ENCODE measurements around the gene NEMP1. TPM values are rescaled to one million over a fixed set of nuclear protein-coding genes. Genes with fewer than 3 reads are reported as not detected.

Gene NEMP1
- total and polyA plus RNA-seq, 7 donors: 1.3 to 3.2 (median 2.4) TPM

DNA sequence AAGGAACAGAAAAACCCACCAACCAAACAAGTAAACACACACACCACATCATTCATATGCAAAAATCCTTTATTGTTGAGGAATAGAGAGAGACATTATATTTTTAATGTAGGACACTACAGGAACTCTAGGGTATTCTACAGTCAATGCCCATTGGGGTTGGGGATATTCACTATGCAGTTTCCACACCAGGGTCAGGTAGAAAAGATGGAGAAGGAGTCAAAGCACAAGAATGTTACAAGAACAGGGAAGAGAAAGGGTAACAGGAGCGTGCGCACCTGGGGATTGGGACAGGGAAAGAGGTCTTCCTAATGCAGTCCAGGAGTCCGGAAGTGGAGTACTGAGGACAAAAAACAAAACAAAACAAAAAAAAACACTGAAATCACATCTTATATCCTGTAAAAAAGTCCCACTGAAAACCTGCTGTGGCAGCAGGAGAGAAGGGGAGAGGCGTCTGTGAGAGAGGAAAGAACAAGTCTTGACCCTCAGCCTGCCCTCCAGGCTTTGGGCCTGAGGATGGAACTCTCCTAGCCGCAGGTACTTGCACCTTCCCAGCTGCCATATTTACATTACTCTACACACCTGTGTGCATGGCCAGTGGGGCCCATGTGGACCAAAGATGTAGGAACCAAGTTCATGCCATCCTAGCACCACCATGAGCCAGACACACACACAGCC is 68.5 kb downstream of the NEMP1 start:
- intact Hi-C loops (cut with DNase I): loop anchor here in 1 of 2 donors (5.0 to 10.0 kb wide), 3 partner anchors 52 to 495 kb away; partner anchors contain the start of gene STAT6
- peaks cover 0 to 9% (median 0%) of the 10 kb centered on the region in 3 donors for H3K27me3 ChIP-seq (ENCODE audit: insufficient read depth in 3 of 3, low read length in 2 of 3)

DNA sequence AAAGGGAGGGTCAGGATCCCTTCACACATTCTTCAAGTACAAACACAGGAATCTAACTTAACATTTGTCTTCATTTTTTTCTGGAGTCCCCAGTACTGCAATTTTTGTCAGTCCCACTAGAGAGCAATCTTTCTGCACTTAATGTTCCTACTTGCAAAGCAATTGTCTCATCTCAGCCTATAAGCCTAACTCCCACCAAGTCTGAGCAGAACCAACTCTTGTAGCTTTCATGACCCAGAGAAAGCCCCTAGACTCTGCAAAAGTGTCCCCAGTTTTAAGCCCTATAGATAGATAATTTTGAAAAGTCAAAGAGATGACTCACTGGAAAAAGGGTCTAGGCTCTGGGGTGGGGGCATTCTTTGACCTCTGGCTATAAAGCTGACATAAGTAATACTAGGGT is 70.4 kb downstream of the NEMP1 start:
- H3K27ac ChIP-seq: no peak overlapping the region
- no peak for ATAC-seq
- intact Hi-C loops (cut with DNase I): loop anchor here in 1 of 2 donors (5.0 to 10.0 kb wide), 3 partner anchors 54 to 493 kb away; partner anchors contain the start of gene STAT6
- peaks cover 10% of the 10 kb centered on the region for H3K4me1 ChIP-seq
- no peaks in the 10 kb centered on the region for H3K9me3 ChIP-seq
- peaks cover 0 to 16% of the 10 kb centered on the region in 2 donors for H3K36me3 ChIP-seq (ENCODE audit: insufficient read depth in 1 of 2, low read depth in 1 of 2)
- no peak for DNase-seq
- H3K4me3 ChIP-seq: no peak overlapping the region
- TF ChIP-seq, protein P1, sequence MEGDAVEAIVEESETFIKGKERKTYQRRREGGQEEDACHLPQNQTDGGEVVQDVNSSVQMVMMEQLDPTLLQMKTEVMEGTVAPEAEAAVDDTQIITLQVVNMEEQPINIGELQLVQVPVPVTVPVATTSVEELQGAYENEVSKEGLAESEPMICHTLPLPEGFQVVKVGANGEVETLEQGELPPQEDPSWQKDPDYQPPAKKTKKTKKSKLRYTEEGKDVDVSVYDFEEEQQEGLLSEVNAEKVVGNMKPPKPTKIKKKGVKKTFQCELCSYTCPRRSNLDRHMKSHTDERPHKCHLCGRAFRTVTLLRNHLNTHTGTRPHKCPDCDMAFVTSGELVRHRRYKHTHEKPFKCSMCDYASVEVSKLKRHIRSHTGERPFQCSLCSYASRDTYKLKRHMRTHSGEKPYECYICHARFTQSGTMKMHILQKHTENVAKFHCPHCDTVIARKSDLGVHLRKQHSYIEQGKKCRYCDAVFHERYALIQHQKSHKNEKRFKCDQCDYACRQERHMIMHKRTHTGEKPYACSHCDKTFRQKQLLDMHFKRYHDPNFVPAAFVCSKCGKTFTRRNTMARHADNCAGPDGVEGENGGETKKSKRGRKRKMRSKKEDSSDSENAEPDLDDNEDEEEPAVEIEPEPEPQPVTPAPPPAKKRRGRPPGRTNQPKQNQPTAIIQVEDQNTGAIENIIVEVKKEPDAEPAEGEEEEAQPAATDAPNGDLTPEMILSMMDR (IDR thresholded peaks at IDR 0.05): peak; percentile 17
- no peaks in the 10 kb centered on the region for H3K27me3 ChIP-seq (ENCODE audit: insufficient read depth in 3 of 3, low read length in 2 of 3)

More for the DNA sequence above, 68.5 kb downstream of the NEMP1 start:
- H3K4me1 ChIP-seq: peaks cover 8% of the 10 kb centered on the region
- no peak for DNase-seq
- no peaks in the 10 kb centered on the region for H3K9me3 ChIP-seq
- no peaks in the 10 kb centered on the region for H3K36me3 ChIP-seq (ENCODE audit: insufficient read depth in 1 of 2, low read depth in 1 of 2)
- H3K4me3 ChIP-seq: no peak overlapping the region
- WGBS, 3 donors: 89 to 93% (median 91%) methylated on average over 5 of the region's 5 CpGs
- no peak overlapping the region for H3K27ac ChIP-seq
- TF ChIP-seq, protein P1 (IDR thresholded peaks at IDR 0.05): no peak
- no peak for ATAC-seq

DNA sequence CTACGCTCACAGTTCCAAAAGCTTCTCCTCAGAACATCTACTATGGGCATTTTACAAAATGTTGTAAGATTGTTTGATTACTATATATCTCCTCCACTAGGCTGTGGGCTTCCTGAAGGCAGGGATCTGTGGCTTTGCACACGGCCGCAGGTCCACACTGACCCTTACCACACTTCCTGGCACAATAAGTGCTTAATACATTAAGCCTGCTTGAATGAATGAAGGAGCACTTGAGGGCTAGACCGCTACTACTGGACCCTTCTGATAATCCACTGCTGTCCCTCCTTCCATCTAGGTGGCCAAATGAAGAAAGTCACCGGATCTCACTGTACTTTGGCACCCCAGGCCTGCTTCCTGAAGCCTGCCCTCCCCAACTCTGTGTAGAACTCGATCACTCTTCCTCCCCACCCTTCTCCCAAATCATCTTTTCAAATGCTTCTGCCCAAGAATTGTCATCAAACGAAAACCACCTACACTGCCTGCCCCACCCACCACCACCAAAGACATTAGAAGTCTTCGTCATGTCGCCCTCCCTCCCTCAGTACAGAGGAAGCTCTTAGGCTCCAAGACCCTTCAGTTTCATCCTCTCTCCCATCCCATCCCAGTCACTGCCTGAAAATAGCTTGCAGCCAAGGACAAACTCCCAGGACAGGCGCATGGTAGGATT is 71.6 kb downstream of the NEMP1 start:
- Histone ChIP-seq H3K27ac (peak overlapping the region; percentile 58), H3K4me3 (peak overlapping the region; percentile 89), H3K4me1 (peaks cover 10% of the 10 kb centered on the region), H3K36me3 (ENCODE audit: insufficient read depth in 1 of 2, low read depth in 1 of 2) (peaks cover 0 to 28% of the 10 kb centered on the region in 2 donors), H3K27me3 (ENCODE audit: insufficient read depth in 3 of 3, low read length in 2 of 3) (no peaks in the 10 kb centered on the region), H3K9me3 (no peaks in the 10 kb centered on the region)
- intact Hi-C loops (cut with DNase I): loop anchor here in 1 of 2 donors (5.0 to 10.0 kb wide), 3 partner anchors 55 to 492 kb away; partner anchors contain the start of gene STAT6
- ATAC-seq (no peak), DNase-seq (no peak)
- TF ChIP-seq, protein P1 (IDR thresholded peaks at IDR 0.05): no peak
- 60 to 68% (median 66%) methylated on average over 10 of the region's 10 CpGs for WGBS, 3 donors

DNA sequence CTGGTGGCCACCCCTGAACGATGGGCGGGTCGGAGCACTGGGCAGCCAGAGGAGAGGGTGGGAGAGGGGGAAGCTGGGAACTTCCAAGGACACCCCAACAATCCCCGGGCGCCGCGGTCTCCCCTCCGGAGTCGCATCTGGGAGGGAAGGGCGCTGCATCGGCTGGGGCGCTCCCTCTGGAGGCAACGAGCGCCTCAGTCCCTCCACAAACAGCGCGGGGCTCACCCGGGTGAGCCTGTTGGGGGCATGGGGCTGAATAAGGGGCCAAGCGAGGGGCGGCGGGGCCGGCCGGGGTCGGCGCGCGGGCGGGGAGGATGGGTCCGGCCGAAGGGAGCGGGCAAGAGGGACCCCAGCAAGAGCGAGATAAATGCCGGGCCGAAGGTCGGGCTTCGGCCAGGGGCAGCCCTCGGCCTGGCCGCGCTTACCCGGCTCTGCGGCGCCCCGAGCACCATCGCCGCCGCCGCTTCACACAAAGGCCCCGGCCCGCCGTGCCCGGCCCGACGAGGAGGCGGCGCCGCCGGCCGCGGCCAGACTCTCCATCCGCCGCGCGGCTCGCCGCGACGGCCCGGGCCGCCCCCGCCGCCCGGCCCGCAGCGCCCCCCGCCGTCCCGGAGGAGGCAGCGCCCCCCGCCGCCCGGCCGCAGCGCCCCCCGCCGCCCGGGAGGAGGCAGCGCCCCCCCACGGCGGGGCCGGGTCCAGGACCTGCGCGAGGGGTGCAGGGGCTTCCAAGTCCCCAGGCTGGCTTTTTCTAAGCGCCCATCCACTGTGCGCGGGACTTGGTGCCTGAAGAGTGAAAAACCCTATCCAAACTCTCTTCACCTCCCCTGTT is 72.4 kb downstream of the NEMP1 start, which contains the start of gene ZBTB39:
ZBTB39 (minus strand) TSS at position 567 of the 829 bp plus-strand sequence. CDS start 1,629 bp downstream, outside the sequence.
- 0 to 1% (median 1%) methylated on average over 22 to 93 of the region's 94 CpGs for WGBS, 3 donors
- ATAC-seq (peak; percentile 88 to 93 (median 90)), DNase-seq (peak; percentile 63 to 80)
- intact Hi-C loops (cut with DNase I): loop anchor here in 1 of 2 donors (5.0 to 10.0 kb wide), 3 partner anchors 56 to 491 kb away; partner anchors contain the start of gene STAT6
- Histone ChIP-seq H3K27me3 (ENCODE audit: insufficient read depth in 3 of 3, low read length in 2 of 3) (no peaks in the 10 kb centered on the region), H3K4me3 (peak within 1 kb of the TSS; percentile 89), H3K9me3 (no peaks in the 10 kb centered on the region), H3K36me3 (ENCODE audit: insufficient read depth in 1 of 2, low read depth in 1 of 2) (peaks cover 0 to 35% of the 10 kb centered on the region in 2 donors), H3K4me1 (peaks cover 10% of the 10 kb centered on the region), H3K27ac (peak within 1 kb of the TSS; percentile 72)
- TF ChIP-seq, protein P1 (IDR thresholded peaks at IDR 0.05): peak; percentile 62

Other genes starting within 250 kb of the NEMP1 start
- under 1 TPM in 3 of 4 donors, not detected in 1; 0.13 to 0.97 (median 0.69) TPM for gene SDR9C7, start 144.4 kb downstream of the NEMP1 start, total RNA-seq
- gene SDR9C7, start 144.4 kb downstream of the NEMP1 start, polyA plus RNA-seq: under 1 TPM; 0.07 to 0.23 (median 0.22) TPM
- gene RDH16, start 121.2 kb downstream of the NEMP1 start, total RNA-seq: under 1 TPM; 0.20 to 0.52 (median 0.40) TPM
- under 1 TPM; 0.10 to 0.47 (median 0.10) TPM for gene RDH16, start 121.2 kb downstream of the NEMP1 start, polyA plus RNA-seq
- gene ZBTB39, start 72.2 kb downstream of the NEMP1 start, total RNA-seq: 1 to 10 TPM; 3.2 to 5.2 (median 3.6) TPM
- gene ZBTB39, start 72.2 kb downstream of the NEMP1 start, polyA plus RNA-seq: 1 to 10 TPM; 1.2 to 3.1 (median 1.4) TPM
- gene TAC3, start 62.3 kb downstream of the NEMP1 start, total RNA-seq: not detected
- under 1 TPM in 1 of 3 donors, not detected in 2; 0.09 TPM for gene TAC3, start 62.3 kb downstream of the NEMP1 start, polyA plus RNA-seq
- 1 to 10 TPM in 1 of 4 donors, under 1 TPM in 2, not detected in 1; 0.10 to 1.3 (median 0.20) TPM for gene MYO1A, start 28.7 kb downstream of the NEMP1 start, total RNA-seq
- under 1 TPM; 0.04 to 0.91 (median 0.18) TPM for gene MYO1A, start 28.7 kb downstream of the NEMP1 start, polyA plus RNA-seq
- 10 to 100 TPM in 2 of 4 donors, 1 to 10 TPM in 2; 7.1 to 28.4 (median 10.8) TPM for gene NAB2, start 10.3 kb upstream of the NEMP1 start, total RNA-seq
- gene NAB2, start 10.3 kb upstream of the NEMP1 start, polyA plus RNA-seq: 100 to 1,000 TPM in 1 of 3 donors, 1 to 10 TPM in 2; 5.6 to 114 (median 8.2) TPM
- gene STAT6, start 32.6 kb upstream of the NEMP1 start, total RNA-seq: 10 to 100 TPM; 14.1 to 27.7 (median 18.2) TPM
- gene STAT6, start 32.6 kb upstream of the NEMP1 start, polyA plus RNA-seq: 10 to 100 TPM; 10.4 to 11.6 (median 11.3) TPM
- 10 to 100 TPM; 33.1 to 50.6 (median 35.1) TPM for gene LRP1, start 49.7 kb upstream of the NEMP1 start, total RNA-seq
- gene LRP1, start 49.7 kb upstream of the NEMP1 start, polyA plus RNA-seq: 10 to 100 TPM; 10.7 to 14.7 (median 14.5) TPM
- gene LRP1-AS, start 68.8 kb upstream of the NEMP1 start, total RNA-seq: not detected
- not detected for gene LRP1-AS, start 68.8 kb upstream of the NEMP1 start, polyA plus RNA-seq
- under 1 TPM in 3 of 4 donors, not detected in 1; 0.24 to 0.58 (median 0.42) TPM for gene NXPH4, start 138.0 kb upstream of the NEMP1 start, total RNA-seq
- under 1 TPM in 2 of 3 donors, not detected in 1; 0.01 to 0.20 TPM for gene NXPH4, start 138.0 kb upstream of the NEMP1 start, polyA plus RNA-seq
- 10 to 100 TPM; 39.2 to 59.2 (median 47.3) TPM for gene SHMT2, start 150.9 kb upstream of the NEMP1 start, total RNA-seq
- gene SHMT2, start 150.9 kb upstream of the NEMP1 start, polyA plus RNA-seq: 10 to 100 TPM; 36.6 to 66.8 (median 62.7) TPM
- 1,000 to 10,000 TPM in 2 of 4 donors, 100 to 1,000 TPM in 2; 576 to 1,676 (median 997) TPM for gene STAC3, start 172.4 kb upstream of the NEMP1 start, total RNA-seq
- 1,000 to 10,000 TPM in 1 of 3 donors, 100 to 1,000 TPM in 1, 10 to 100 TPM in 1; 98.2 to 1,376 (median 738) TPM for gene STAC3, start 172.4 kb upstream of the NEMP1 start, polyA plus RNA-seq